ENCODE measurements around the gene CHCHD3. TPM values are rescaled to one million over a fixed set of nuclear protein-coding genes. Genes with fewer than 3 reads are reported as not detected.

CHCHD3 gene
- polyA plus RNA-seq, 3 donors: 30.5 to 56.7 (median 48.8) TPM

DNA sequence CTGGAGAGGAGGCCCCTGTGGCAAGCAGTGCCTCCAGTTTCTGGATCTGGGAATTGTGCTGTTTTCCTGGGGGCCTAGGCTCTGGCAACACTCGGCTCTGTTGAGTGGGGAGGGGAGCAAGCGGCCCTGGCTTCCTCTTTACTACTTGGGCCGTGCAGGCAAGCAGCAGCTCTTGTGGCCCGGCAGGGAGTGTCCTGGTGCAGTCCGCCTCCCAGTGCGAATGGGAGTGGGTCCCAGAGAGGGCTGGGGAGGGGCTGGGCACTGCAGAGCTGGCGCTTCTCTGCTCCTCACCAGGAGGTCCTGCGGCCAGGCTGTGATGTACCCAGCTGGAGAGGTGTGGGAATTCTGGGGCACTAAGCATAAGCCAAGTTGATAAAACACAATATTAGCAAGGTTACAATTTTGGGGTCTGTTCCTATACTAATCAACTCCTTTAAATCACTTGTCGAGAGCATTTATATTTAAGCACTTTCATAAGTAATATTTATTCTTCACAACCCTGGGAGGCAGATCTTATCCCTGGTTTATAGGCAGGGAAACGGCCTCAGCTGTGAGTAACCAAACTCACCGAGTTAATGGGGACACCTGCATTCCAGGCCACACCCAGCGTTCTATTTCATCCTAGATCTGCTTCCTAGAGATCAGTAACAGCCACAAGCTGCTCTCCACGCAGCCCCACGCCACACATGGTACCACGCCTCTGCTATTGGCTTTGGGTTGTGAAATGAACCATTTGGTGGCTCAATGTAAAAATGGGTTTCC lies 322.2 kb downstream of the CHCHD3 start:
- TF ChIP-seq, protein P1, sequence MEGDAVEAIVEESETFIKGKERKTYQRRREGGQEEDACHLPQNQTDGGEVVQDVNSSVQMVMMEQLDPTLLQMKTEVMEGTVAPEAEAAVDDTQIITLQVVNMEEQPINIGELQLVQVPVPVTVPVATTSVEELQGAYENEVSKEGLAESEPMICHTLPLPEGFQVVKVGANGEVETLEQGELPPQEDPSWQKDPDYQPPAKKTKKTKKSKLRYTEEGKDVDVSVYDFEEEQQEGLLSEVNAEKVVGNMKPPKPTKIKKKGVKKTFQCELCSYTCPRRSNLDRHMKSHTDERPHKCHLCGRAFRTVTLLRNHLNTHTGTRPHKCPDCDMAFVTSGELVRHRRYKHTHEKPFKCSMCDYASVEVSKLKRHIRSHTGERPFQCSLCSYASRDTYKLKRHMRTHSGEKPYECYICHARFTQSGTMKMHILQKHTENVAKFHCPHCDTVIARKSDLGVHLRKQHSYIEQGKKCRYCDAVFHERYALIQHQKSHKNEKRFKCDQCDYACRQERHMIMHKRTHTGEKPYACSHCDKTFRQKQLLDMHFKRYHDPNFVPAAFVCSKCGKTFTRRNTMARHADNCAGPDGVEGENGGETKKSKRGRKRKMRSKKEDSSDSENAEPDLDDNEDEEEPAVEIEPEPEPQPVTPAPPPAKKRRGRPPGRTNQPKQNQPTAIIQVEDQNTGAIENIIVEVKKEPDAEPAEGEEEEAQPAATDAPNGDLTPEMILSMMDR (IDR thresholded peaks at IDR 0.05): no peak
- no peak overlapping the region for H3K4me3 ChIP-seq (replicated peaks in 1 of 3; ENCODE audit: low read depth in 2 of 3, low read length in 3 of 3)
- intact Hi-C loops (cut with micrococcal nuclease): no loop called here
- no peaks in the 10 kb centered on the region for H3K9me3 ChIP-seq (replicated peaks in 1 of 2; ENCODE audit: control insufficient read depth in 1 of 2, insufficient read depth in 1 of 2, low read length in 2 of 2)
- H3K36me3 ChIP-seq (replicated peaks in 1 of 2; ENCODE audit: control insufficient read depth in 1 of 2, insufficient read depth in 2 of 2, low read length in 2 of 2): no peaks in the 10 kb centered on the region
- no peaks in the 10 kb centered on the region for H3K27me3 ChIP-seq (ENCODE audit: control insufficient read depth in 2 of 2, insufficient read depth in 2 of 2, low read length in 2 of 2)
- H3K4me2 ChIP-seq (replicated peaks; ENCODE audit: extremely low read depth, low read length, poor library complexity, severe bottlenecking): no peak overlapping the region
- WGBS (ENCODE audit: insufficient coverage): 82% methylated on average over 7 of the region's 15 CpGs
- no peak overlapping the region for H2AFZ ChIP-seq (ENCODE audit: insufficient read depth, low read depth, low read length, poor library complexity, severe bottlenecking)
- peaks cover 0 to 8% (median 5%) of the 10 kb centered on the region in 3 donors for H3K27me3 Mint-ChIP-seq (ENCODE audit: low read depth in 3 of 3)
- no peak for DNase-seq
- H3K27ac Mint-ChIP-seq: no peak overlapping the region
- H3K79me2 ChIP-seq (ENCODE audit: insufficient read depth, low read length): no peaks in the 10 kb centered on the region
- H3K4me3 Mint-ChIP-seq: no peak overlapping the region
- H3K9ac ChIP-seq (ENCODE audit: insufficient read depth, low read length, poor library complexity, severe bottlenecking): no peak overlapping the region
- H3K4me1 Mint-ChIP-seq: peaks cover 7% of the 10 kb centered on the region
- no peaks in the 10 kb centered on the region for H3K36me3 Mint-ChIP-seq
- no peak overlapping the region for H3K27ac ChIP-seq (ENCODE audit: low read depth in 1 of 2, low read length in 2 of 2)
- no peaks in the 10 kb centered on the region for H4K20me1 ChIP-seq (ENCODE audit: insufficient read depth, low read length)
- peaks cover 0 to 5% (median 0%) of the 10 kb centered on the region in 7 donors for H3K9me3 Mint-ChIP-seq
- peaks cover 0 to 10% of the 10 kb centered on the region in 2 donors for H3K4me1 ChIP-seq (ENCODE audit: control insufficient read depth in 1 of 2, insufficient read depth in 2 of 2, low read length in 2 of 2)

- Mint-ChIP-seq H3K36me3 (no peaks in the 10 kb centered on the region), H3K9me3 (peaks cover 0 to 5% (median 0%) of the 10 kb centered on the region in 7 donors), H3K27me3 (ENCODE audit: low read depth in 3 of 3) (peaks cover 0 to 8% (median 5%) of the 10 kb centered on the region in 3 donors), H3K4me1 (peaks cover 7% of the 10 kb centered on the region), H3K4me3 (no peak overlapping the region), H3K27ac (no peak overlapping the region)
- no peaks in the 10 kb centered on the region for H3K36me3 ChIP-seq (replicated peaks in 1 of 2; ENCODE audit: control insufficient read depth in 1 of 2, insufficient read depth in 2 of 2, low read length in 2 of 2)
- H4K20me1 ChIP-seq (ENCODE audit: insufficient read depth, low read length): no peaks in the 10 kb centered on the region
- no peaks in the 10 kb centered on the region for H3K27me3 ChIP-seq (ENCODE audit: control insufficient read depth in 2 of 2, insufficient read depth in 2 of 2, low read length in 2 of 2)
- no peaks in the 10 kb centered on the region for H3K79me2 ChIP-seq (ENCODE audit: insufficient read depth, low read length)
- H3K4me3 ChIP-seq (replicated peaks in 1 of 3; ENCODE audit: low read depth in 2 of 3, low read length in 3 of 3): no peak overlapping the region
- TF ChIP-seq, protein P1 (IDR thresholded peaks at IDR 0.05): no peak
- H3K4me2 ChIP-seq (replicated peaks; ENCODE audit: extremely low read depth, low read length, poor library complexity, severe bottlenecking): no peak overlapping the region
- H3K4me1 ChIP-seq (ENCODE audit: control insufficient read depth in 1 of 2, insufficient read depth in 2 of 2, low read length in 2 of 2): peaks cover 0 to 10% of the 10 kb centered on the region in 2 donors
- intact Hi-C loops (cut with micrococcal nuclease): no loop called here
- DNase-seq: no peak
- H3K9ac ChIP-seq (ENCODE audit: insufficient read depth, low read length, poor library complexity, severe bottlenecking): no peak overlapping the region
- H3K27ac ChIP-seq (ENCODE audit: low read depth in 1 of 2, low read length in 2 of 2): no peak overlapping the region
- no peaks in the 10 kb centered on the region for H3K9me3 ChIP-seq (replicated peaks in 1 of 2; ENCODE audit: control insufficient read depth in 1 of 2, insufficient read depth in 1 of 2, low read length in 2 of 2)
- no peak overlapping the region for H2AFZ ChIP-seq (ENCODE audit: insufficient read depth, low read depth, low read length, poor library complexity, severe bottlenecking)
- no CpG with 5 or more reads among the region's 5 CpGs for WGBS (ENCODE audit: insufficient coverage)
Measured at GRCh38 chr7:132758986-132759385, 322.9 kb downstream of the CHCHD3 start.
